ACC112 (cell line): ENCODE data around the gene GPR4.

Experiments used
- H2AFZ ChIP-seq: fragments of 200-600 bp; sonication (generic); one replicate; pipeline ENCODE4 v1.6.0; 2017; ENCODE audit warnings: antibody characterized with exemption, low read length; ENCODE audit not compliant: unreplicated experiment
- H3K27ac ChIP-seq: fragments of 200-600 bp; sonication (generic); 2 replicates; pipeline ENCODE4 v1.5.1; 2014; ENCODE audit warnings: low read depth, mild to moderate bottlenecking, antibody characterized with exemption, low read length, moderate library complexity
- H3K27me3 ChIP-seq: fragments of 200-600 bp; sonication (generic); 2 replicates; pipeline ENCODE4 v1.6.1; 2014; ENCODE audit warnings: mild to moderate bottlenecking, antibody characterized with exemption, low read length, moderate library complexity, mixed read lengths; ENCODE audit not compliant: insufficient read depth
- H3K36me3 ChIP-seq: fragments of 200-600 bp; sonication (generic); 2 replicates; pipeline ENCODE4 v1.6.1; 2016; ENCODE audit warnings: mild to moderate bottlenecking, antibody characterized with exemption, low read length, moderate library complexity, mixed read lengths; ENCODE audit not compliant: insufficient read depth
- H3K4me1 ChIP-seq: fragments of 200-600 bp; sonication (generic); one replicate; pipeline ENCODE4 v1.6.1; 2016; ENCODE audit warnings: low read length, mixed read lengths; ENCODE audit not compliant: insufficient read depth, unreplicated experiment, control insufficient read depth
- H3K4me3 ChIP-seq: fragments of 200-600 bp; sonication (generic); 2 replicates; pipeline ENCODE4 v1.5.1; 2014; ENCODE audit warnings: mild to moderate bottlenecking, low read depth, low read length
- H3K79me2 ChIP-seq: fragments of 200-600 bp; sonication (generic); one replicate; pipeline ENCODE4 v1.6.0; 2016; ENCODE audit warnings: low read length; ENCODE audit not compliant: control insufficient read depth, unreplicated experiment, insufficient read depth

Gene GPR4

GRCh38 chr19:45547965-45548609 lies 53.9 kb downstream of the GPR4 start:
- no peaks in the 10 kb centered on the region for H3K79me2 ChIP-seq
- H2AFZ ChIP-seq: no peak overlapping the region
- no peaks in the 10 kb centered on the region for H3K27me3 ChIP-seq
- no peaks in the 10 kb centered on the region for H3K4me1 ChIP-seq
- no peaks in the 10 kb centered on the region for H3K36me3 ChIP-seq
- H3K4me3 ChIP-seq: no peak overlapping the region
- H3K27ac ChIP-seq: no peak overlapping the region

GRCh38 chr19:45547211-45547770 lies 54.7 kb downstream of the GPR4 start:
- Histone ChIP-seq H3K27ac (no peak overlapping the region), H3K79me2 (no peaks in the 10 kb centered on the region), H2AFZ (no peak overlapping the region)

GRCh38 chr19:45542234-45542668 lies 59.8 kb downstream of the GPR4 start:
- H2AFZ ChIP-seq: no peak overlapping the region
- no peaks in the 10 kb centered on the region for H3K79me2 ChIP-seq
- H3K27ac ChIP-seq: no peak overlapping the region
- H3K4me3 ChIP-seq: no peak overlapping the region
- H3K36me3 ChIP-seq: no peaks in the 10 kb centered on the region
- no peaks in the 10 kb centered on the region for H3K4me1 ChIP-seq
- no peaks in the 10 kb centered on the region for H3K27me3 ChIP-seq

More at GRCh38 chr19:45547211-45547770, 54.7 kb downstream of the GPR4 start:
- H3K4me3 ChIP-seq: no peak overlapping the region
- no peaks in the 10 kb centered on the region for H3K36me3 ChIP-seq
- H3K27me3 ChIP-seq: no peaks in the 10 kb centered on the region
- no peaks in the 10 kb centered on the region for H3K4me1 ChIP-seq
